Endometrial microvascular endothelial cells (primary cell): ENCODE measurements around the gene C2CD4C. TPM values are rescaled to one million over a fixed set of nuclear protein-coding genes. Genes with fewer than 3 reads are reported as not detected.
"Not testable (repeated sequence)": the region's sequence is repeated elsewhere in the genome, so short reads cannot be mapped to it uniquely, and the experiment has no call there.

ENCODE experiments used
- in situ Hi-C: cut with HindIII; loops from 2 replicates; pipeline ENCODE4 v1.10.0; 2017; ENCODE audit warnings: low sequenced_read_pairs, low pct_unique_long_range_greater_than_20kb; ENCODE audit errors: inconsistent ontology term
- total RNA-seq: library from RNA; depleted of rRNA; stranded (reverse); fragments of >200 nt; gene quantifications from one replicate; pipeline ENCODE4 v1.2.3, GENCODE V29; 2015; ENCODE audit errors: inconsistent ontology term

The C2CD4C gene
- total RNA-seq, 1 donor from 2014 or later: not detected

- in situ Hi-C loops: no loop called here
Observed at GRCh38 chr19:422213-422916, 13.4 kb upstream of the C2CD4C start.

DNA sequence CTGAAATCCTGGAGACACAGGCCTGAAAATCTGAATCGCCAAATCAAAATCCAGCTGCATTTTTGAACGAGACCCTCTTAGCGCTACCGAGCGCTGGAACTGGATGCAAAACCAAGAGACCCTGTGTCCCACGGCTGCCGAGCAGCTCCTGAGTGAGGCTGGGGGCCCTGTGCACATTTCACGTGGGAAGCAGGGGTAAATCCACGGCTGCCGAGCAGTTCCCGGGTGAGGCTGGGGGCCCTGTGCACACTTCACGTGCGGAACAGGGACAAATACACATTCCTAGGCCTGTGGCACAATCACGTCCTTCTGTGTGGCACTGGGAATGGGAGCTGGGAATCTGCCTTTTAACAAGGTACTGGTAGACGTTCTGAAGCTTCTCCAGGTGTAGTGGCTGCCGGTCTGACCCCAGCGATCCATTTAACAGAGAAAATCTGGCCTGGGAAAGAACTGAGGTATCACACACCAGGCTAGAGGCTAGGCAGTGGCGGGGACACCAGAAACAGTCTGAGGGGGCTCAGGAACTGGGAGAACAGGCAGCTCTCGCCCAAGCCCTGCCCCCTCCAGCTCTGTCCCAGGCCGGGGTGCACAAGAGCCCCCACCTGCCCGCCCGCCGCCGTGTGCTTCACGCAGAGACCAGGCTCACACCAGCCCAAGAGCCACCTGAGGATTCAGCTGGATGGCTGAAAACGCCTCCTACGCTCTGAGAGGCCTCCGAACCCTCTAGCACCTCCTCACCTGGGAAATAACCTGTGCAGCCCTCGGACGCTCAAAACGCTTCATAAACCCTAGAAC, 11.0 kb upstream of the C2CD4C start:
- in situ Hi-C loops: no loop called here

- in situ Hi-C loops: no loop called here
Observed at GRCh38 chr19:418761-419671, 10.1 kb upstream of the C2CD4C start.

DNA sequence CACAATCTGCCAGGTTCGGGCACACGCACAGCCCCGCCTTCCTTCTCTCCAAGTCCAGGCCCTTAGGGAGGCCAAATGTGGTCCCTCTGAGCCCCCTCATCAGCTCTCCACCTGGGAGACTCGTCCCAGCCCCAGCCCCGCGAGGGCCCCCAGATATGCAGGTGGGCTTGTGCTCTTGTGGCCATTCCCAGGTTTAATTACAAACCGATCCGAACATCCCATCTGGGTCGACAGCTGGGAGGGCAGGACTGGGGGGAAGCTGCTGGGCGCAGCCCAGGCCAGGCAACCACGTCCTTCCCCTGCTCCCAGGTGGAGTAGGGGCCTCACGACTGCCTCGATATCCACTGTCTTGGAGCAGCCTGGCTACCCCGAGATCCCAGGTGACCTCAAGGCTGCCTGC, 7.5 kb upstream of the C2CD4C start:
- in situ Hi-C loops: no loop called here

DNA sequence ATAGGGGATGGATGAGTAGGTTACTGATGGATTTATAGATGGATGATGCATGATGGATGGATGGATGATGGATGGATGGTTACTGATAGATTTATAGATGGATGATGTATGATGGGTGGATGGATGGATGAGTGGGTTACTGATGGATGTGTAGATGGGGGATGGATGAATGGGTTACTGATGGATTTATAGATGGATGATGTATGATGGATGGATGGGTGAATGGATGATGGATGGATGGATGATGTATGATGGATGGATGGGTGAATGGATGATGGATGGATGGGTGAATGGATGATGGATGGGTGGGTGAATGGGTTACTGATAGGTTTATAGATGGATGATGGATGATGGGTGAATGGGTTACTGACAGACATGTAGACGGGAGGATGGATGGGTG, 6.3 kb upstream of the C2CD4C start:
- in situ Hi-C loops: no loop called here

DNA sequence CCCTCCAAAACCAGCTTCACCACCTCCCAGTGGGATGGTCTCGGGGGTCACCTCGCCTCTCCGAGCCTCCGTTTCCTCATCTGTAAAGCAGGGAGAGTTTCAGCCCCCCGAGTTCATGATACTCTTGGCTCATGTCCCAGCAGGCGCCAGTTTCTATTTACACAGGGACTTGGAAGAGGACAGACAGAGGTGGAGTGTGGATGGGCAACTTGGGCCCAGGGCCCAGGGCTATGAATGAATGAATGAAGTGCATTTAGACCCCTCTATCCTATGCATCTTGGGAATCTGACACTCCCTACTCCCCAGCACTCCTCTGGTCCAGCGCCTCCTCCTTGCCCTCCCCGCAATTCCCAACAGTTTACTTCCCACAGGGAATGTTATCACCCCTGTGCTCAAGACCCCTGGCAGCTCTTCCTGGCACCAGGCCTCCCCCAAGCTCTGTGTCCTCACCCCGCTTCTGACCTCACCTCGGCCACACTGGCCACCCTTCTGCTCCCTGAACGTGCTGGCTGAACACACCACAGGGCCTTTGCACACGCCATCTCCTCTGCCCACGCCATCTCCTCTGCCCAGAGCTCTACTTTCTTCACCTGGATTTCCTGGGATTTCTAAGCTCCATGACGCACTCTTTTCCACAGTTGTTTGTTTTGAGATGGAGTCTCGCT, 4.9 kb upstream of the C2CD4C start:
- in situ Hi-C loops: no loop called here

- in situ Hi-C loops: no loop called here
Observed at GRCh38 chr19:412356-413355, 3.7 kb upstream of the C2CD4C start.

GRCh38 chr19:411723-412355, 2.9 kb upstream of the C2CD4C start:
- in situ Hi-C loops: no loop called here

DNA sequence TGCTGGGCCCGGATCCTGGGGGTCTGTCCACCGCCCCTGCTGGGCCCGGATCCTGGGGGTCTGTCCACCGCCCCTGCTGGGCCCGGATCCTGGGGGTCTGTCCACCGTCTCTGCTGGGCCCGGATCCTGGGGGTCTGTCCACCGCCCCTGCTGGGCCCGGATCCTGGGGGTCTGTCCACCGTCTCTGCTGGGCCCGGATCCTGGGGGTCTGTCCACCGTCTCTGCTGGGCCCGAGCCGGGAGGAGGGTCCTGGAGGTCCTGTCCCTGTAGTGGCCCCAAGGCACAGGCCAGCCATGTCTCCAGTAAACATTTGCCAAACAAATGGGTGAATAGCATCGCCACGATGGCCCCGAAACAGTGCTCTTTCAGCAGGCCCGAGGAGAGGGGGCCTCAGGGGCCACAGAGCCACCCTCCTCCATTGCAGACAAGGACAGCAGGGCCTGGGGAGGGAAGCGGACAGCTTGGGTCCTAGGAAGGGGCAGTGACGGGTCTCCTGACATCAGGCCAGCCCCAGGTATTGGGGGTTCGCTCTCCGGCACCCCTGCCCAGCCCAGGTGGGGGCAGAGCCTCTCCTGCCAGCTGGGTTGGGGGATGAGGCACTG, 2.3 kb upstream of the C2CD4C start:
- in situ Hi-C loops: not testable (repeated sequence)

- in situ Hi-C loops: no loop called here
Observed at GRCh38 chr19:410243-410781, 1.4 kb upstream of the C2CD4C start.

- in situ Hi-C loops: no loop called here
Observed at GRCh38 chr19:409516-410242, 732 bp upstream of the C2CD4C start.

DNA sequence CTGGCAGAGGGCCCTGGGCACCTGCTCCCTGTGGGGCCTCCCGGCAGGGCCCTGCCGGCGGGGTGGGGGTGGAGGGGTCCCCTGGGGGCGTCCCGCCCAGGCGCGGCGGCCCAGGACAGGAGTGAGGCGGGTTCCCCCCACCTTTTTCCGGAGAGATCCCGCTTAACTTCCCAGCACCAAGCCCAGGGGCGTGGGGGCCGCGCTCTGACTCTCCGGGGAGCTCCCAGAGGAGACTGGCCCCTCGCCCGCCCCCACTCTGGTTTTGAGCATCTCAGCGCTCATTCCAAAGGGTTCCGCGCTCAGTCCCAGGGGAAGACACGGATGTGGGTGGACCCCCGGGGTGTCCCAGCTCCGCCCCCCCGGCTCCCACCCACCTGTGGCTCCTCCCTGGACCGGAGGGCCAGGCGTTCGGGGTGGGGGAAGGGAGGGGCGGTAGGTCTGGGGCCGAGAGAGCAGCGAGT, 476 bp downstream of the C2CD4C start:
- in situ Hi-C loops: no loop called here

DNA sequence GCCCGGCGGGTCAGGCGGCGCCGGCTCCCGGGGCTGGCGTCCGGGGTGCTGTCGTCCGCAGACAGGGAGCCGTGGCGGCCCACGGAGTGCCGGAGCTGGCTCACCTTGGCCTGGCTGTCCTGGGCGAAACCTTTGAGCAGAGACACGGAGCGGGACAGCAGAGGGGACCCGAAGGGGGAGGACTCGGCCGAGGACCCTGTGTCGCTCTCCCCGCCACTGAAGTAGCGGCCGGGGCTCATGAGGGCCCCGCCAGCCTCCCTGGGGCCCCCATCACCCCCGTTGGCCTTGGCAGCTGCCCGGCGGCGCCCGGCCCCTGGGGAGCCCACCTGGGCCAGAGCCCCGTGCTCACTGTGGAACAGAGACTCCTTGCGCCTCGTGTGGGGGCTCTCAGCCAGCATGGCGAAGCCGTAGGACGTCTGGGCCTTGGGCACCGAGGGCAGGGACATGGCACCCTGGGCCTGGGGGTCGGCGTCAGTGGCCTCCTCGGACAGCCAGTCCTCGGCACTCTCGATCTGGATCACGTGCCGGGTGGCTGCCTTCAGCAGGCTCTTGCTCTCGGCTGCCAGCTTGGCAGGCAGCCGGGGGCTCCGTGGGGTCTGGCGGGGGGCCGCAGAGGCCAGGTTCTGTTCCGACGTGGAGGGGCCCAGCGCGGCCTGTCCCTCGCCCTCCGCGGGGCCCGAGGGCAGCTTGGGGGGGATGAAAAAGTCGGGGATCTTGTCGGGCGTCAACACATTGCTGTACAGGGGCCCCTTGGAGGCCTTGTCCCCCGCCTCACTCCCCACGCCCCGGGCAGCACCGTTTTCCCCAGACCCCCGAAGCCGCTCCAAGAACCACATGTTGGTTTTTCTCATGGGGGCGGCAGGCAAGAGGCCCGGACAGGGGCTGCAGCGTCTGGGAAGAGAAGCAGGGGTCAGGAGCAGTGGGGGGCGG, 1.2 kb downstream of the C2CD4C start:
- in situ Hi-C loops: no loop called here

- in situ Hi-C loops: no loop called here
Observed at GRCh38 chr19:406971-407510, 1.9 kb downstream of the C2CD4C start.
